Spinal cord (tissue), 10 donors: ENCODE results near the gene C3orf49. TPM values are rescaled to one million over a fixed set of nuclear protein-coding genes. Genes with fewer than 3 reads are reported as not detected.

Experiments
- DNase-seq, 6 donors: peaks; one replicate each; pipeline versions ENCODE4 v3.0.0 to v3.0.0-alpha.2; 2013 to 2015; ENCODE audit warnings: low spot score in 6 of 6, low read depth in 4 of 6
- H3K27ac ChIP-seq: one replicate; pipeline ENCODE4 v1.5.1; 2013; ENCODE audit warnings: low read depth, low read length, control low read depth
- H3K27me3 ChIP-seq: one replicate; pipeline ENCODE4 v1.6.1; 2013; ENCODE audit warnings: low read length; ENCODE audit not compliant: control insufficient read depth, insufficient read depth
- H3K36me3 ChIP-seq: one replicate; pipeline ENCODE4 v1.6.1; 2013; ENCODE audit warnings: low read length; ENCODE audit not compliant: control insufficient read depth, insufficient read depth
- H3K4me1 ChIP-seq: one replicate; pipeline ENCODE4 v1.6.1; 2013; ENCODE audit warnings: low read length; ENCODE audit not compliant: control insufficient read depth, insufficient read depth
- H3K4me3 ChIP-seq: one replicate; pipeline ENCODE4 v1.5.1; 2013; ENCODE audit warnings: low read depth, low read length, control low read depth
- H3K9me3 ChIP-seq: one replicate; pipeline ENCODE4 v1.6.1; 2013; ENCODE audit warnings: low read length; ENCODE audit not compliant: control insufficient read depth, insufficient read depth
- WGBS: methylation state at CpG from one replicate; pipeline ENCODE4 v1.1.5; 2013; ENCODE audit warnings: missing lambda C conversion rate; ENCODE audit not compliant: insufficient coverage; 5-methylcytosine and 5-hydroxymethylcytosine counted together
- polyA plus RNA-seq, 2 donors: library from polyadenylated mRNA; unstranded; fragments of 120-200 nt; gene quantifications; one replicate each; pipeline ENCODE4 v1.2.1, GENCODE V29; 2013; ENCODE audit not compliant: insufficient read length in 2 of 2
- total RNA-seq, 2 donors: library from RNA; depleted of rRNA in 1 of 2; stranded (reverse); fragments of 120-200 nt in 1 of 2; fragments of >200 nt in 1 of 2; gene quantifications; one replicate each; pipeline versions ENCODE4 v1.2.3 to v1.2.4, GENCODE V29; 2013 to 2014
- donor health status: healthy.

C3orf49 gene
- total and polyA plus RNA-seq, 4 donors: 1.3 to 2.0 TPM; not detected in 2

- WGBS: no CpG with 5 or more reads among the region's 3 CpGs
- Histone ChIP-seq H3K27me3 (no peaks in the 10 kb centered on the region), H3K36me3 (no peaks in the 10 kb centered on the region), H3K4me1 (no peaks in the 10 kb centered on the region), H3K27ac (no peak overlapping the region), H3K4me3 (no peak overlapping the region), H3K9me3 (no peaks in the 10 kb centered on the region)
- DNase-seq: no peak
These were observed 10.5 kb upstream of the C3orf49 start for GRCh38 chr3:63808633-63809032.

- no peaks in the 10 kb centered on the region for H3K27me3 ChIP-seq
- no peaks in the 10 kb centered on the region for H3K4me1 ChIP-seq
- H3K36me3 ChIP-seq: no peaks in the 10 kb centered on the region
- H3K27ac ChIP-seq: no peak overlapping the region
- no peak overlapping the region for H3K4me3 ChIP-seq
- H3K9me3 ChIP-seq: no peaks in the 10 kb centered on the region
- WGBS: 100% methylated on average over 1 of the region's 6 CpGs
- DNase-seq: no peak
These were observed 9.5 kb upstream of the C3orf49 start for GRCh38 chr3:63809607-63810006.

- H3K27ac ChIP-seq: no peak overlapping the region
- no peaks in the 10 kb centered on the region for H3K27me3 ChIP-seq
- no peaks in the 10 kb centered on the region for H3K4me1 ChIP-seq
- no peaks in the 10 kb centered on the region for H3K36me3 ChIP-seq
- no CpG with 5 or more reads among the region's 3 CpGs for WGBS
- no peak overlapping the region for H3K4me3 ChIP-seq
- peak in 2 of 6 donors; percentile 18 to 76 for DNase-seq
- H3K9me3 ChIP-seq: no peaks in the 10 kb centered on the region
These were observed 4.9 kb upstream of the C3orf49 start for GRCh38 chr3:63814237-63814636.

DNA sequence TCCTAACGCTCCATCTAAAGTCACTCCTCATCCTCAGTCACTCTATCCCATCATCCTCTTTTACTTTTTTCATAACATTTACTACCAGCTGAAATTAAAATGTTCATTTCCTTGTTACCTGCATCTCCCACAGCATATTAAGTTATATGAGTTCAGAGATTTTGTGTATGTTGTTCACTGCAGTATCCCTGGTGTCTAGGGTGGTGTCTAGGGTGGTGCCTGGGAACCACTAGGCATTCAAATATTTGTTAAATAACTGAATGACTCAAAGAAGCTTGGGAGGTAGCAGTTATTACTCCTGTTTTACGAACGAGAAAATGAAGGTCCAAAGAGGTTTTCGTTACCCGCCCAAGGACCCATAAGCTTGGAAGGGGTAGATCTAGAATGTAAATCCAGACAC, 1.9 kb upstream of the C3orf49 start:
- WGBS: 100% methylated on average over 1 of the region's 5 CpGs
- no peaks in the 10 kb centered on the region for H3K9me3 ChIP-seq

DNA sequence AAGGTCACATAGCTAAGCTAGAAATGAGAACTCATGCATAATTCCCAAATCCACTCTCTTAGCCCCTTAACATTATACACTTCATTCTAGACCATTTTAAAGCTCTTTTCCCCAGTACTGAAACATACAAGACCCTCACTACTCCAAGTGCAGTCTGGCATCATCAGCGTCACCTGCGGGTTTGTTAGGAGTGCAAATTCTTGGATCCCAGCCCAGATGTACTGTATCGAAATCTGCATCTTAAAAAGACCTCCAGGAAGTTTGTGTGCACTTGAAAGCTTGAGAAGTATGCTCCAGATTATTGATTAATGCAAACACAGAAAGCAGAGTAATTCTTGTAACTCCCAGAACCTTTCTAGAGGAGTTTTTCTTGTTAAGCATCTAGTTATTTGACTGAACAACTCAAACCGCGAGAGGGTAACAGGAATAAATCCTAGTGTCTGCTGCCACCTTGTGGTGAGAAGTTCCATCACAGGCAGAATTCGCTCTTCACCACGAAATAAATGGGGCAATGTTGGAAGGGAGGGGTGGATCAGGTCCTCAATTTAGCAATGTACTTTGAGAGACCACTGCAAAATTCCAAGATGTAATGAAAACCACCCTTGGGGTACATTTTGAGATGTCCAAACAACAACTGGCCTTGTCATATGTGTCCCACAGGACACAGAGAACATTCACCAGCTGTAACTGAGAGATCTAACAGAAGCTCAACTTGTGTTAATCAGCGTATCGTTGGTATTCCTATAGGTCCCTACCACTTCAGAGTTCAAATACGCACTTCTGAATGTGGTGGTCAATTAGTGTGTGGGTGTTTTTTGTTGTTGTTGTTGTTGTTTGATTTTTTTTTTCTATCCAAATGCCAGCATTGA, 583 bp upstream of the C3orf49 start:
- H3K4me1 ChIP-seq: no peaks in the 10 kb centered on the region
- WGBS: 5% methylated on average over 2 of the region's 10 CpGs
- no peak overlapping the region for H3K4me3 ChIP-seq
- no peaks in the 10 kb centered on the region for H3K9me3 ChIP-seq
- H3K27ac ChIP-seq: no peak overlapping the region
- H3K36me3 ChIP-seq: no peaks in the 10 kb centered on the region
- peak; percentile 56 to 94 (median 72) for DNase-seq
- no peaks in the 10 kb centered on the region for H3K27me3 ChIP-seq

More for the DNA sequence above, 1.9 kb upstream of the C3orf49 start:
- H3K4me1 ChIP-seq: no peaks in the 10 kb centered on the region
- no peak for DNase-seq
- H3K27me3 ChIP-seq: no peaks in the 10 kb centered on the region
- H3K36me3 ChIP-seq: no peaks in the 10 kb centered on the region
- no peak overlapping the region for H3K4me3 ChIP-seq
- no peak overlapping the region for H3K27ac ChIP-seq

- Histone ChIP-seq H3K27me3 (no peaks in the 10 kb centered on the region), H3K4me1 (no peaks in the 10 kb centered on the region), H3K27ac (no peak overlapping the region), H3K36me3 (peaks cover 4% of the 10 kb centered on the region), H3K9me3 (no peaks in the 10 kb centered on the region), H3K4me3 (no peak overlapping the region)
- no CpG with 5 or more reads among the region's 4 CpGs for WGBS
- no peak for DNase-seq
These were observed 5.2 kb downstream of the C3orf49 start for GRCh38 chr3:63824309-63824708.

DNA sequence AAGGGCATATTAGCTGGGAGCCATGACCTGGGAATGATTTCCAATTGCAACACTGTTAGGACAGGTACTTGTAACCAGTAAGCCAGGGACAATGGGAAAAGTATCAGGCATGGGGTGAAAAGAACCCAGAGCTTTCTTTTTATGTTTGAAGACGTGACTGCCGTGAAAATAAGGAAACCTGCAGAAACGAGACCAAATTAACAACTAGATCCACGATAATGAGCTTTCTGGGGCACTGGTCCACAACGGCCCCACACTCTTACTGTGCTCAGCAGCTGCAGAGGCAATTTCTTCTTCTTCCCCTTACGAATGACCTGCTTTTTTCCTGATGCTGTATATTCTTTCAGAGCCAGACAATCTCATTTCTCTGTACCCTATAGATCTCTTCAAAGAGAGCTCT, 11.4 kb downstream of the C3orf49 start:
- WGBS: 66% methylated on average over 5 of the region's 6 CpGs
- peaks cover 16% of the 10 kb centered on the region for H3K36me3 ChIP-seq
- no peaks in the 10 kb centered on the region for H3K9me3 ChIP-seq
- H3K27ac ChIP-seq: no peak overlapping the region
- H3K4me3 ChIP-seq: no peak overlapping the region
- H3K4me1 ChIP-seq: no peaks in the 10 kb centered on the region
- no peaks in the 10 kb centered on the region for H3K27me3 ChIP-seq
- DNase-seq: peak in 1 of 6 donors; percentile 65

- Histone ChIP-seq H3K27me3 (no peaks in the 10 kb centered on the region), H3K27ac (no peak overlapping the region), H3K36me3 (peaks cover 16% of the 10 kb centered on the region), H3K4me1 (no peaks in the 10 kb centered on the region), H3K4me3 (no peak overlapping the region), H3K9me3 (no peaks in the 10 kb centered on the region)
- WGBS: 97% methylated on average over 4 of the region's 6 CpGs
- no peak for DNase-seq
These were observed 13.3 kb downstream of the C3orf49 start for GRCh38 chr3:63832395-63832794.

- no peak overlapping the region for H3K27ac ChIP-seq
- no peaks in the 10 kb centered on the region for H3K4me1 ChIP-seq
- no peaks in the 10 kb centered on the region for H3K9me3 ChIP-seq
- WGBS: no CpG with 5 or more reads among the region's 1 CpG
- no peak overlapping the region for H3K4me3 ChIP-seq
- no peaks in the 10 kb centered on the region for H3K36me3 ChIP-seq
- no peaks in the 10 kb centered on the region for H3K27me3 ChIP-seq
- DNase-seq: no peak
These were observed 22.6 kb downstream of the C3orf49 start for GRCh38 chr3:63841704-63842103.

DNA sequence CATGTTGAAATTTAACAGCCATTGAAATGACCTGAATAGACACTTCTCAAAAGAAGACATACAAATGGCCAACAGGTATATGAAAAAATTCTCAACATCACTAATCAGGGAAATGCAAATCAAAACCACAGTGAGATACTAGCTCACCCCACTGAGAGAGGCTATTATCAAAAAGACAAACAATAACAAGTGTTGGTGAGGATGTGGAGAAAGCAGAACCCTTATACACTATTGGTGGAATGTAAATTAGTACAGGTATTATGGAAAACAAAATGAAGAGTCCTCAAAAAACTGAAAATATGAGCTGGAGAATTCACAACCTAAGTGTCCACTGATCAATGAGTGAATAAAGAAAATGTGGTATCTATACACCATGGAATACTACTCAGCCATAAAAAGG, 23.0 kb downstream of the C3orf49 start:
- no peaks in the 10 kb centered on the region for H3K27me3 ChIP-seq
- H3K4me1 ChIP-seq: no peaks in the 10 kb centered on the region
- no peaks in the 10 kb centered on the region for H3K36me3 ChIP-seq
- DNase-seq: no peak
- no peak overlapping the region for H3K4me3 ChIP-seq
- no peaks in the 10 kb centered on the region for H3K9me3 ChIP-seq
- no peak overlapping the region for H3K27ac ChIP-seq
